GM18951 (cell line): ENCODE results near the gene EHBP1L1.

Source experiments
- POLR2A ChIP-seq: IDR thresholded peaks from 4 replicates; pipeline ENCODE4 v1.6.1; 2011; ENCODE audit warnings: mild to moderate bottlenecking; ENCODE audit not compliant: insufficient read length, insufficient read depth; ENCODE audit errors: extremely low read depth
- in situ Hi-C: fragments of 300-500 bp; cut with MboI; formaldehyde crosslinking; loops from one replicate; pipeline ENCODE4 v1.12.0; 2022; ENCODE audit warnings: low sequenced_read_pairs, mixed read lengths, inconsistent platforms; ENCODE audit not compliant: unreplicated experiment

The EHBP1L1 gene

DNA sequence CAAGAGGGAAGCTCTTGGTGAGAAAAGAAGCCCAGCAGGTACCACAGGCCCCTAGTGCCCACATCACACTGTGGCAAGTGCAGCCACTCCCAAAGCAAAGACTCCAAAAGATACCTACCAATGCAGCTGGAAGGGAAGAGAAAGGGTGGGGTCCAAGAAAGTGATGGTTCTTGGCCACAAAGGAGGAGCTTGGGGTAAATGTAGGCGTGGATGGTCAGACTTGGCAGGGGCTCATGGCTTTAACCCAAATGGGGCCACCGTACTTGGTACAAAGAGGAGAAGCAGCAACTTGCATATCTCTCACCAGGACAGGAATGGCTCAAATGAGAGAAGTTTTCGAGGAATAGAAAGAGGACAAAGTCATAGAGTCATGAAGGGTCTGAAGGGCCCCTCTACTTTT lies 33.4 kb downstream of the EHBP1L1 start:
- in situ Hi-C loops, result no loop called here
- no peak for TF ChIP-seq POLR2A

DNA sequence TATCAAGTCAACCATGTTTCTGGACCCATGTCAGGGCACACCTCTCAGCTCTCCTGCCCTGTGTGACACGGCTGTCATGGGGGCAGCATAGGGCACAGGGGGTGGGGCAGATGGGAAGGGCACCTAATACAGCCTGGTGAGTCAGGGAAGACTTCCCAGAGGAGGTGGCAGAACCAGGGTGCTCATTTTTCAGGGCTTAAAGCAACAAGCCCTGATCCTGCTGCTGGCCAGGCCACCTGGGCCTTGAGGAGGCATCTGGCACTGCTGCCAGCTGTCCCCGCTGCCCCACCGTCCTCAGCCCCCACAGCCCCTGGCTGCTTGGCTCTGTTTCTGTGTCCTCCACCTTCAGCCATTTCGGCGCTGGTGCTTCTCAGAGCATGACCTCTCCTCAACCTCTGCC lies 33.8 kb downstream of the EHBP1L1 start:
- TF ChIP-seq POLR2A, result no peak
- in situ Hi-C loops, result no loop called here

DNA sequence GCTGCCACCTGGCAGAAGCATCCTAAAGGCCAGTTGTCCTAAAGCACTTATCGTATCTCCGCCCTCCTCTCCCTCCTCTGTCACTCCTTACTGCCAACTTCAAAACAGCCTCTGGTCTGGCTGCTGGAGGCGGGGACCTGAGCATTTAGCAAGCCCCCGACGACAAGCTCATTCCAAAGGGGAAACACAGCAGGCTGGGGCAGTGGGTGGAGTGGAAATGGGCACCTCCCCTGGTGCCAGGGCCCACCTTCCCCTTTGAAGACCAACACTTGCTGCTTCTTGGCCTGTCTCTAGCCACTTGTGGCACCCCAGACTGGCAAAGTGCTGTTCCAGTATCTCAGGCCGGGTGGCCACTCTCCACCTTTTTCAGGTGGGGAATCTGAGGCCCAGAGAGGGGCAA lies 34.6 kb downstream of the EHBP1L1 start:
- in situ Hi-C loops, result no loop called here
- no peak for TF ChIP-seq POLR2A

DNA sequence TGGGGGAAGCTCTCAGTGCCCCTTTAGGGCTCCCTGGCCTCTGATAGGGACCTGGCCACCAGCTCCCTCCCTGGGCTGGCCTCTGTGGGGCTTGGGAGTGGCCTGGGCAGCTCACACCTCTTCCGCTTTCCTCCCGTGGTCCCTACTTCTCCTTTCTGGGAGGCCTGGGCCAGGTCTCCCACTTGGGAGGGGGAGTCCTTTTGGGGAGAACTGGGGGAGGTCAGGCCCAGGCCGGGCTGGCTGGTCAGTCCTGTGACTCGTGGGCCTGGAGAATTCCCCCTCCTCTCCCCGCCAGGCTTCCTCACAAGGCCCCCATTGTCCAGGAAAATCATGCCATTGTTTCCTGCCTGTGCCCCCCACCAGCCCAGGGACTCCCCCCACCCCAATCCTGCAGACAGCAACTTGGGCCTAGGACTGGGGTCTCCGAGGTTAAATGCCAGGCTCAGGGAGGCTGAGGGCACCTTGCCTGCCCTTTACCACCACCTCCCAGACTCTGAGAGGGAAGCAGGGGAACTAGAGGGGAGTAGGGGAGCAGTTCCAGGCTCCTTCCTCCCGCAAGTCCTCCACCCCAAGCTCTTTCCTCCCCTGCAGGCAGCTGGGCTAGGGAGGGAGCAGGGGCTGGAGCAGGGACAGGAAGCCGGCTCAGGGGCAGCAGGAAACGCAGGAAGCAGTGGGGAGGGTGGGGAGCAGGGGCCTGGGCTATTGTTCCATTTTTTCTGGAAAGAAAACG lies 35.3 kb downstream of the EHBP1L1 start:
- TF ChIP-seq POLR2A, result no peak
- in situ Hi-C loops, result no loop called here

DNA sequence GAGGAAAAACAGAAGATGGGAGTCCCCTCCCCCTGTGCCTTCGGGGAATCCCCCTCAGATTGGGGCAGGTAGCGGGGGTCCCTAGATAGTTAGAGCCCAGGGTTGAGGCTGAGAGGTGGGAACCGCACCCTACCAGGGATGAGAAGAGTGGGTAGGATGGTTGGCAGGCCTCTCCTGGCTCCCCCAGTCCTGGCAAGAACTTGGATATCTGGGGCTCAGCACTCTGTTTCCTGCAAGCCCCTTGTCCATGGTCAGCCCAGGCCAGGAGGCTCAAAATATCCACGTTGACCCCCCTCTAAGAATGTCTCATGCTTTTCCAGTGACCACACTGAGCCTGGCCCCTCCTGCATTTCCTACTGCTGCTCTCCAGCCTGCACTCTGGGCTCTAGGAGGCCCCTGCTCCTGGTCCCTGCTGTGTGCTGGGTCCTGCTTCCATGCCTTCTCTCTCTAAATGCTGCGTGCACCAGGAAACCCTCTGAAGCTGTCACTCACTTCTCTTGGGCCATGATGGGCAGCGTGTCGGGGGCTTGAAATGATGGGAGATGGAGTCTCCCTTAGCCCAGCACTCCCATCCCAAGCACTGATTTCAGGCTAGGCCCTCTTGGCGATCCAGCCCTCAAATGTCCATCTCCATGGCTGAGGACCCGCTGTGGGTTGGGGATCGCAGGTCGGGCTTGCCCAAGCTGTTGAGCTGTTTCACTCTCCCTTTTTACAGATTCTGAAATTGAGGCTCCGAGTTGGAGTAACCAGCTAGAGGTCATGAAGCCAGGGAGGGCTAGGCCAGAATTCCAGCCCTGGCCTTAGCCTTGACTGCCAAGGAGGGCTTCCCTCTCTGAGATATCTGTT lies 36.1 kb downstream of the EHBP1L1 start:
- no peak for TF ChIP-seq POLR2A
- in situ Hi-C loops, result no loop called here

DNA sequence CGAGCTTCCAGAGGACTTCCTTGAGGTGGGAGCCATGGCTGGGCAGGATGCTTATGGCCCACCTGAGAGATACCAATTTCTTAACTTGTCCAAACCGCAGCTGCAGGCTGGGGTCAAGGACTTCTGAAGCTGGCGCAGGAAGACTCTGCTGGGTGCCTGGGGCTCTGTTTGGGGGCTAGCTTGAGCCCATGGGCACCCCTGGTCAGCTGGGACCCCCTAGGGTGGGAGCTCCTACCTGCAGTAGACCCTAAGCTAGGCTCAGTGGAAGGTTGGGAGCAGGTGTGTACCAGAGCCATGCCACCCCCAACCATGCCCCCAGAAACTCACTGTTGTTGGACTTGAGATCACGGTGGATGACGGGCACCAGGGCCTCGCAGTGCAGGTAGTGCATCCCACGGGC lies 36.8 kb downstream of the EHBP1L1 start:
- no peak for TF ChIP-seq POLR2A
- in situ Hi-C loops, result no loop called here

DNA sequence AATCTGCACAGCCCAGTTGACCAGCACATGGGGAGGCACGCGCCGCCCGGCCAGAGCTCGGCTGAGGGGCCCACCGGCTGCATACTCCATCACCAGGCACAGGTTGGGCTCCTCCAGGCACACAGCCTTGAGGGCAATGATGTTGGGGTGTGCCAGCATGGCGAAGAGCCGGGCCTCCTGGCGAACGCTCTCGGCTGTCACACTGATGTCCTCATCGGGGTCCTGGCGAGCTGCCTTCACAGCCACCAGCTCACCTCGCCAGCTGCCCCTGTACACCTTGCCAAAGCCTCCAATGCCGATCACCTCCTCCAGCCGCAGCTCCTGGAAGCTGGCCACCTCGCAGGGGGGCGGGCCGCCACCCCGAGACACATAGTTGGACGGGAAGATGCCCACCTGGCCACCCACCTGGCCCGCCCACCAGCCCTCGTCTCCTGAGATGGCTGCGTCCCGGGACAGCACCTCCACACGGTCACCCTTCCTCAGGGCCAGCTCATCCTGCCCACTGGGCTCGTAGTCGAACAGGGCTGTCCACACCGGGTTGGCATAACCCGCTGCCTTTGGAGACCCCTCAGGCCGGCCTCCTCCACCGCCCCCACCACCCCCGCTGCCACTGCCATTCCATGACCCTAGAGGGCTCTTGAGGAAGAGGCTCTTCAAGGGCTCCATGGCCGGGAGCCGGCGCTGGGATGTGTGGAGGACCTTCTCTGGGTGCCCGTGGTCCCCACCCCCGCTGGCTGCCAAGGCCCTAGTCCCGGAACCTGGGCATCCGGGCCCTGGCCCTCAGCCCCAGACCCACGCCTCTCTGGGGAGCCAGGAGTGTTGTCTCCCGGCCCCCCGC lies 37.5 kb downstream of the EHBP1L1 start:
- peak; percentile 16 for TF ChIP-seq POLR2A
- in situ Hi-C loops, result no loop called here

DNA sequence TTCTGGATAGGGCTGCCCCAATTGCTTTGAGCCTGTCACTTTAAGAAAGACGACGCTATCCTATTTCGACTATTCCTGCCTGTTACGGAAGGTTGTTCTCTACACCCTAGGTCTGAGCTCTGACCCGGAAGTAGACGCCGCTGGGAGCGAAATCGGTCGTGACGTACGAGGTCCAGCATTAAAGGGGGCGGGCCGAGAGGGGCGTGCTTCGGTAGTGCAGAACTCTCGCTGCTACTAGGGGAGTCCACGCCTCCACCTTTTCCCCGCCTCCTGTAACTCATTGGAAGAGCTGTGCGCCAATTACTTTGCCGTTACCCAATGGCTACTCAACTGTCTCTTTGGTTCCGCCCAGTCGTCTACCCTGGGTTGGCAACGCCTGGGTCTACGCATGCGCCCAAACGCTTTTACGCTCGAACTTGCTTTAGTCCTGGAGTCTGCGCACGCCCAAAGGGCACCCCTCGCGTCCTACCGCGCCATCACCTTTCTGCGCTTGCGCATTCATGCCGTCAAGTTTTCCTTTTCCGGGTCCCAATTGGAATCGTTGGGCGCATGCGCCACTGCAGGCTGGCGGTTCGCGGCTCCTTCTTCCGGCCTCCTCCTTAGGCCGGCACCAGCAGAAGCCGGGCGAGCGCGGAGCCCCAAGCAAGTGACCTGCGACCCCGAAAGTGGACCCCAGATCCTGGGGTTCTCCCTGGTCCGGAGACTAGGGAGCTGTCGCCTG lies 39.5 kb downstream of the EHBP1L1 start, which contains the start of gene PCNX3:
PCNX3 (plus strand) TSS at position 548 of the 721 bp plus-strand sequence. CDS start 536 bp downstream, outside the sequence.
- TF ChIP-seq POLR2A, result peak; percentile 72
- in situ Hi-C loops, result no loop called here

DNA sequence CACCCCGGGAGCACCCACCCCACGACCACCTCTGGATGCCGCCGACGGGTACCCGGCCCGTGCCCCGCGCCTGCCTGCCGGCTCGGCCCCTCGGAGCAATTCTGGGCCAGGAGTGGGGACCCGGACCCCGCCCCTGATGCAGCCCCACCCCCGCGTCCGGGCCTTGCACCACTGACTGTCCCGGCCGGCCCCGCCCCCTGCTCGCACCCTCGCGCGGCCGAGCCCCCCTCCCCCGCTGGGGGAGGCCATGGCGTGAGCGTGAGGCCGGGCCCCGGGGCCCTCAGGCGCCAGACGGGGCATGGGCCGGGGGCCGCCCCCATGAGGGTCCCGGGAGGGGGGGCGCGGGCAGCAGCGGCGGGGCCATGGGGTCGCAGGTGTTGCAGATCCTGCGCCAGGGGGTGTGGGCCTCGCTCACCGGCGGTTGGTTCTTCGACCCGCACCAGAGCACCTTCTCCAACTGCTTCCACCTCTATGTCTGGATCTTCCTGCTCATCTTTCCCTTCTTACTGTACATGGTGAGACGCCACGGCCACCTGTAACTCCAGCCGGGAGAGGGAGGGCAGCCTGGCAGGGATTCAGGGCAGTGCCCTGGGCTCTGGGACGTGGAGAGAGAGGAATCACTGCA lies 40.2 kb downstream of the EHBP1L1 start:
- in situ Hi-C loops, result no loop called here
- TF ChIP-seq POLR2A, result no peak

DNA sequence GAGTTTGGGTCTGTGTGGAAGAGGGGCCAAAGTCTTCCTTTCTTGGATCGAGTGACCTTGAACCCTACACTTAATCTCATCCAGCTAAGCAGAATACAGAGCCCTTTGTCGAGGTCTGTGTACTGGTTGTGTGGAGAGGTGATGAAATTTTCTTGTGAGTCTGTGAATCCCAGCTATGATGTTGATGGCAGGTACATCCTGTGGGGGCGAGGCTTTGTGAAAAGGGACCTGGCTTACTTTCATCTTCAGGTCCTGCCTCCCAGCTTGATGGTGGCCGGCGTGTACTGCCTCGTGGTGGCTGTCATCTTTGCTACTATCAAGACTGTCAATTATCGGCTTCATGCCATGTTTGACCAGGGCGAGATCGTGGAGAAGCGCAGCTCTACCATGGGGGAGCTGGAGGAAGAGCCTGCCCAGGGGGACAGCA lies 40.7 kb downstream of the EHBP1L1 start:
- in situ Hi-C loops, result no loop called here
- no peak for TF ChIP-seq POLR2A

DNA sequence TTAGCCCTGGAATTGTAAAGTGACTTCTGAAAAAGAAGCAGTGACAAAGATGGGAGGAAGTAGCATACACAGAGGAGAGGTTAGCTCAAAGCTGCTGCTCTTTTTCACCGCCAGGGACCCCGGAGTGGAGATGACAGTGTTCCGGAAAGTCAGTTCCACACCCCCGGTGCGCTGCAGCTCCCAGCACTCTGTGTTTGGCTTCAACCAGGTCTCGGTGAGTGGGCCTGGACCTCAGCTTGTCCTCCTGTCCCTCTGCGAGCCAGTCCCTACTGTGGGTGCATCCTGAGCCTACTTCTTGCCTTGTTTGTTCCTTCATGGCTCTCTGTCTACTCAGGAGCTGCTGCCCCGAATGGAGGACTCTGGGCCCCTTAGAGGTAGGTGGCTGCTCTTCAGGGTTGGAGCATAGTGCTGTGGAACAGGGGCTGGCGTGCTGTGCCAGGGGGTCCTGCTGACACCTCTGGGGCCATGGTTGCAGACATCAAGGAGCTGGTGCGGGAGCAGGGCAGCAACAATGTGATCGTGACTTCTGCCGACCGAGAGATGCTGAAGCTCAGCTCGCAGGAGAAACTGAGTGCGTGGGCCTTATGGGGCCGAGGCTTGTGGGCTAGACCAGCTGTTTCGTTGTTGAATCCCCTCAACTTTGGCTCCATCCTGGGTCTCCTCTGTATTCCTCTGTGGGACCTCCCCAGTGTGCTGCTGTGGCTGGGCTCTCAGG lies 41.4 kb downstream of the EHBP1L1 start:
- no peak for TF ChIP-seq POLR2A

More for the DNA sequence above, 41.4 kb downstream of the EHBP1L1 start:
- in situ Hi-C loops, result no loop called here
